Cardiac fibroblast (primary cell): ENCODE measurements around the gene FIP1L1.

Experiments
- DNase-seq, 2 donors: peaks; one replicate each; pipeline versions ENCODE4 v3.0.0 to v3.0.0-alpha.2; 2010; ENCODE audit warnings: low read depth in 2 of 2
- H3K4me3 ChIP-seq, 2 donors: replicated peaks in 1 of 2; 1 replicate in 1 of 2; 2 replicates in 1 of 2; pipeline ENCODE4 v1.5.1; 2011; ENCODE audit warnings: low read depth in 2 of 2, low read length in 2 of 2, mild to moderate bottlenecking in 2 of 2, moderate library complexity in 1 of 2
- TF ChIP-seq, protein P1 (sequence below): IDR thresholded peaks from one replicate; pipeline ENCODE4 v1.5.1; 2011; ENCODE audit warnings: low read depth, mild to moderate bottlenecking, low read length, inconsistent platforms

The FIP1L1 gene

DNA sequence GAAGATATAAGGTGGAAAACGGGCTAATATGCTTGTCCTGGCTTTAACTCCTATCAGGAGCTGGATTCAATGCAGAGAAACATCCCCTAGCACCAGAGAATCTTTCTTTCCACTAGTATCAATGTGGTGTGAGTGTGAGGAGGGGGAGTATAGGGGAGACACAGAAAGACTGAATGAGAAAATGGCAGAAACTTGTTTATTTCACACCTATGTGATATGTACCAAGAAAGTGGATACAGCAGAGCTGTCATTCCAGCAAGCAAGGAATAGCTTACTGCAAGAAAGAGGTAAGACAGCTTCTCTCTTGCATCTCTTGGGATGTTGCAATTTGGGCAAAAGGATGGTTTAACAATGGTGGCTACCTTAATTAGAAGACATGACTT lies 108.2 kb downstream of the FIP1L1 start:
- H3K4me3 ChIP-seq = no peak overlapping the region
- TF ChIP-seq, protein P1, sequence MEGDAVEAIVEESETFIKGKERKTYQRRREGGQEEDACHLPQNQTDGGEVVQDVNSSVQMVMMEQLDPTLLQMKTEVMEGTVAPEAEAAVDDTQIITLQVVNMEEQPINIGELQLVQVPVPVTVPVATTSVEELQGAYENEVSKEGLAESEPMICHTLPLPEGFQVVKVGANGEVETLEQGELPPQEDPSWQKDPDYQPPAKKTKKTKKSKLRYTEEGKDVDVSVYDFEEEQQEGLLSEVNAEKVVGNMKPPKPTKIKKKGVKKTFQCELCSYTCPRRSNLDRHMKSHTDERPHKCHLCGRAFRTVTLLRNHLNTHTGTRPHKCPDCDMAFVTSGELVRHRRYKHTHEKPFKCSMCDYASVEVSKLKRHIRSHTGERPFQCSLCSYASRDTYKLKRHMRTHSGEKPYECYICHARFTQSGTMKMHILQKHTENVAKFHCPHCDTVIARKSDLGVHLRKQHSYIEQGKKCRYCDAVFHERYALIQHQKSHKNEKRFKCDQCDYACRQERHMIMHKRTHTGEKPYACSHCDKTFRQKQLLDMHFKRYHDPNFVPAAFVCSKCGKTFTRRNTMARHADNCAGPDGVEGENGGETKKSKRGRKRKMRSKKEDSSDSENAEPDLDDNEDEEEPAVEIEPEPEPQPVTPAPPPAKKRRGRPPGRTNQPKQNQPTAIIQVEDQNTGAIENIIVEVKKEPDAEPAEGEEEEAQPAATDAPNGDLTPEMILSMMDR = no peak
- DNase-seq = no peak

DNA sequence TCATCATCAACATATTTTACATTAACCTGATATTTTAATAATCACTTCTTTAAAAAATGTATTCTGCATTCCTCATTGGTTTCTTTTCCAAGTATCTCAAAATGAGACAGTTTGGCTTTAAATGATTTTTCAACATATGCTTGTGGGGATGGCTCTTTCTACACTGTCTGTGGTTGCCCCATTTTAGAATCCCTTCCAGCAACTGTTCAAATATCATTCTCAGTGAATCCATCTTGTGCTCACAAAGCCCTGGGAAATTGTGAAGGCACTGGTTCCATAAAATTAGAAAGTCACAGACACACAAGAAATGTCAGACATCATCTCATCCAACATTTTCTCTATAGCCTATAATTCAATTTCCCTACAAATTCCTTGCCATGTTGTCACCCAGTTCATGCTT lies 110.3 kb downstream of the FIP1L1 start:
- DNase-seq = no peak
- no peak overlapping the region for H3K4me3 ChIP-seq
- TF ChIP-seq, protein P1 = no peak

DNA sequence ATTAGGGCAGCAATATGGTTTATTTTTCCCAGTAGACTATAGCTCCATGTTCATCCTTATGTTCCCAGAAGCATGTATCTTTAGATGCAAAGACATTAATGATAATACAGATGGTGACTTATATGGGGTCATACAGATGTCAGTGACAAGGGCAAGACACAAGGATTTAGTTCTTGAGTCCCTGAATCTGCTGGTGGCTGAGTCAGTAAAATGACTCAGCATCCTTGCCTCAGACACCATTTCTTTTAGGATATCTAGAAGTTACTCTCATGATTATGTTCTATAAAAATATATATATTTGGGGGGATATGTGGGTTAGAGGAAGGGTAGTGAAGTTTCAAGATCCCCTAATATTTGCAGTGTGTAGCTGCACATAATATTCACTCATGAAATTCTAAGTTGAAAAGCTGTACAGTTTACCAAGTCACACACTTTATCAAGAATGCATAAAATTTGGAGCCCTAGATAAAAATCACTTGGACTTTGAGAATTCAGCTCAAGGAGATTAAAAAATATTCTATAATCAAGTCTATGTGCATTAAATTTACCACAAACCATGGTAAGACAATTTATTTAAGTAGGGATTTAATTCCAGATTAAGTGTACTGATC lies 111.9 kb downstream of the FIP1L1 start:
- peak; percentile 45 to 81 for DNase-seq

DNA sequence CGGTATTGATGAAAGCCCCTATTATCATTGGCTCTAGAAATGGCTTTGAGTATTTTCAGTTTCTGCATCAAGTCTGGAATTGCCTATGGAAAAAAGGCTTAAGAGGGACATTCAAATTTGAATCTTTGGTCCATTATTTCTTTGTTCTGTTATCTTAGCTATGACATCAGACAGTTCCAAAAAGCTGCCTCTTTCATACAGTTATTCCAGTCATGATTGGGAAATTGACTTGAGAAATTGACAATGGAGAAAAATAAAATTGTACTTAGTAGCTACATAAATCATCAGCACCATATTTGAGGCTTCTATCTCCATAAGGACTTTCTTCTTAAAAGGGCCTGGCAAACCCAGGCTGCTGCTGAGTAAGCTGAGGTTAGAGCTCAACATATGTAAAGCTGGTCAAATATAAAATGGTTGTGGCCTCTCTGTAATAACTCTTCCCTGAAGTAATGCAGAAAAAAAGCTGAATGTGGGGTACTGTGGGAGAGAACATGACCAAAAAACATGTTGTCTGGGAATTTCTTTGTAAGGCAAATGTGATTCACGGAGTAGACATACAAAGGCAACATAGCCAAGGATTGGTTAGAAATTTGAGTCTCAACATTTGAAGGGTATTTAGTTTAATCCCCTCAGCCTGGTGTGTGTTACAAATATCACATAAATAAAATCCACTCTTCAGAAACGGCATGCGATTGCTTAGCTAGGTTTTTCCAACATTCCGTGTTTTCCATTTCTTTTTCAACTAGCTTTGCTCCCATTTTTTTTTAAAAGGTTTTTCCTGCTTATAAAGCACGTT lies 112.9 kb downstream of the FIP1L1 start:
- TF ChIP-seq, protein P1 = no peak
- DNase-seq = peak; percentile 46 to 55
- H3K4me3 ChIP-seq = no peak overlapping the region

More for the DNA sequence above, 111.9 kb downstream of the FIP1L1 start:
- H3K4me3 ChIP-seq = no peak overlapping the region
- TF ChIP-seq, protein P1 = no peak

DNA sequence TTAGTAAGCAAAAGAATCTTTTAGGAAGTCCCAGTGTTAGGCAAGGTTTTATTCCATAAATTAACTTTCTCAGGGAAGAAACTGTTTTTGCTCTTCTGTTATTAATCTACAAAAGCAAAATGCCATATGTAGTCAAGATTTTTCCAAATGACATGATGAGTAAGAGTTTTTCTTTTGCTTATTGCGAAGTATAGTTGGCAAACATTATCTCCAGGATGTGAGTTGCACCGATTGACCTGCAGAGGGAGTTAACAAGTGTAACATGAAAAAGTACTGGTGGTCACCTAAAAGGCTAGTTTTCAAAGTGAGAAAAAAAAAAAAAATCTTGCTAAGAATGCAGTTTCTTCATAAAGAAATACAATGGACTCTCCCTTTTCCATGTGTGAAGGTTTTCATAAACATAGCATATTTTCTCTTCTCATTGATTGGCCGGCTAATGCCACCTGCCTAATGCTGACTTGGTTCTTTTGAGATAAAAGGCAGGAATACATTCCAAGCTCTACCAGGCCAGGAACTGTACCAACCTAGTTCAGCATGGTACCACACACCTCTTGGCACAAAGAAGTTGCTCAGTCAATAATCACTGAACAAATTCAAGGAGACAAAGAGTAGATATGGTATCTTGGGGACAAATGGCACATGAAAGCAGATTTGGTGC lies 113.7 kb downstream of the FIP1L1 start:
- no peak overlapping the region for H3K4me3 ChIP-seq
- TF ChIP-seq, protein P1 = peak; percentile 79
- DNase-seq = peak; percentile 96

DNA sequence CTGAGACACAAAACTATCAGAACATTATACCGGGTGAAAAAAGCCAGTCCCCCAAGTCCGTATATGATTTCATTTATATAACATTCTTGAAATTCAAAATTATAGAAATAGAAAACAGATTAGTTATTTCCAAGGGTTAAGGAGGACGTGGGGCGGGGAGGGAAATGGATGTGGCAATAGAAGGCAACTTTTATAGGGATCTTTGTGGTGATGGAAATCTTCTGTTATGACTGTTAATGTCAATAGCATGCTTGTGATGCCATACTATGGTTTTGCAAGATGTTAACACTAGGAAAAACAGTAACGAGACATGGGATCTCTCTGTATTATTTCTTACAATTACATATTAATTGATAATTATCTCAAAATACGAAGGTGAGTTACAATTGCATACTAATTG lies 117.4 kb downstream of the FIP1L1 start:
- H3K4me3 ChIP-seq = no peak overlapping the region
- TF ChIP-seq, protein P1 = no peak
- no peak for DNase-seq
